SHP77 (cell line): Measurements from ENCODE around the gene SUSD4.

Experiments
- DNase-seq, 2 experiments: peaks; one replicate each; lab custom pipeline; 2025; lab: John Stamatoyannopoulos, UW

SUSD4 gene

DNA sequence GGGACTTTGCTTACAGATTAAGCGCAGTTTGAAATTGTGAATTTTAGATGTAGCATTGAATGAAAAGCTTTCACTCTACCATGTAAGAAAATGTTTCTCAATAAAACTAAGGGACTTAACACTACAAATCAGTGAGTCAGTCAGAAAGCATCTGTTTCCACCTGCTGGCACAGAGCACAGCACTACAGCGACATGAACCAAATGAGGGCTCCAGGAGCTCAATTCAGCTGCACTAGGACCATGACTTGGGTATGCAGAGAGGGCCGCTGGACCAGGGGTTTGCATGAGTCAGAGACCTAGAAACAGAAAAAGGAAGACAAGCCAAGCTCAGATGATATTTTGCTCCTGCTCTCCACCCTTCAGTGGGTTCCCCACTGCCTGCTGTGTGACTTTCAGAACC is 5.2 kb downstream of the SUSD4 start:
- DNase-seq = no peak

- no peak for DNase-seq
Measured at GRCh38 chr1:223355699-223356098, 8.3 kb downstream of the SUSD4 start.

GRCh38 chr1:223353939-223354338 is 10.0 kb downstream of the SUSD4 start:
- DNase-seq = no peak

GRCh38 chr1:223352944-223353343 is 11.0 kb downstream of the SUSD4 start:
- no peak for DNase-seq

DNA sequence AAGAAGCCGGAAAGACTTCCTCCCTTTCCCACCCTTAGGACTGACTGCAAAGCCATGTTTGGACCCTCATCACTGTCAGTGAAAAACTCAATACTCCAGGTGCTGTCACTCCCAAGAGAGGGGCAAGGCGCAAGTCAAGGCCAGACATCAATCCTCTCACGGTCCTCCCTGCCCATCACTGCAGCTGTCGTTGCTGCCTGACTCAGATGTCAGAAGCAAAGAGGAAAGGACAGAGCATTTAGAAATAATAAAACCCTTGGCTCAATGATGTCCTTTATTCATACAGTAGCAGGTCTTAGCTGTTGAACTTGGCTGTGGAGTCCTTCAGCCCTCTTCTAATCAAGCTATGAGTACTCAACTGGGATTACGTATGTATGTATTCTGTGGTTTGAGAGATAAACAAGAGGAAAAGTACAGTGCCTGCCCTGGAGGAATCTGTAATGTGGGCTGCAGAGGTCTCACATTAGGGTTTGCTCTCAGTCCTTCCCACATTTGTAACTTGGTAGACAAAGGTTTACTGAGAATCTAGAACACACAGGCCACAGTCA is 13.5 kb downstream of the SUSD4 start:
- DNase-seq = no peak

GRCh38 chr1:223349241-223349640 is 14.7 kb downstream of the SUSD4 start:
- DNase-seq = no peak

DNA sequence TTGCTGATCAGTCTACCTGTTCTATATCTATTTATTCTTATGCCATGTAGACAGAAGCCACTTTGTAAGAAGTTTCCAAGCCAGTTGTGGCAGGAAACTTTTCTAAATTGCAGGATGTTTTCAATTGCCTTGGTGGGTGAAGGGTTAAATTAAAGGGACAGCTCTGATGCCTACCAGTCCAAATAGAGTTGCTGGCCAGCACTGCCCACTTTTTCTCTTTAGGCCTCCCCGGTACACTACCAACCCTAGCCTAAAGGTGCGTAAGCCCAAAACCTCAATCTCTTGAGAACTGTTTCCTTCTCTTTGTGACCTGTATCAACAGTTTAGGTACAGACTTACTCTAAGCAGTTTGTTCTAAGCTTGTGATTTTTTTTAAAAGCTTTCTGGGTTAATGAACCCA is 15.5 kb downstream of the SUSD4 start:
- no peak for DNase-seq

- no peak for DNase-seq
Measured at GRCh38 chr1:223347583-223347982, 16.4 kb downstream of the SUSD4 start.

DNA sequence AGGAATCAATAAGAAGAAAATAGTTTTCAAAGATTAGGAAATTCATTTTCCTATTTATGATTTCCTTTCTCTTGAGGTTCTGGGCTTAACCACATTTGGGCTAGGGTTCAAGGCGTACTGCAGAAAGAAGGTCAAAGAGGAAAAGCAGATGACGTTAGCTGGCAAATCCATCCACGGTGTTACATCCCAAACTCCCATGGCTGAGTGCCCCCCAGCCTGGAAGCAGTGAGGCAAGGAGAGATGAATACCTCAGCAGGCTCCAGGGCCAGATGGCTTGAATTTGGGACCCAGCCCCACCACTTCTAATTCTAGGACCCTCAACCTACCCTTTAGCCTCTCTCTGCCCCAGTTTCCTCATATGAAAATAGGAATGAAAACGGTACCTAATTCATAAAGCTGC is 17.7 kb downstream of the SUSD4 start:
- DNase-seq = no peak

DNA sequence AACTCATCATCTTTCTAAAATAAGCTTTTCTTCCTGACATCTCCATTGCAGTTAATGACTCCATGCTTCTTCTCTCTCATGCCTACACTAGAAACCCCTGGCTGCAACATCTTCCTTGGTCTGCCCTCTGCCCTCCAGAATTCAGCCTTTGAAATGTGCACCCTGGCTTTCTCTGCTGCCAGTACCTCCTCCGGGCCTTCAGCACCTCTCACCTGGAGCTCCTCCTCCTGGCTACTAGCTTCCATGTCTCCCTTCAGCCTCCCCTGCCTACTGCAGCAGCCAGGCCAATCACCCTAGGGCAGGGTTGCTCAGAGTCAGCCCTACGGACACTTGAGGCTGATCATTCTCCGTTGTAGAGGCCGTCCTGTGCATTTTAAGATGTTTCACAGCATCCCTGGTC is 18.3 kb downstream of the SUSD4 start:
- DNase-seq = no peak

DNA sequence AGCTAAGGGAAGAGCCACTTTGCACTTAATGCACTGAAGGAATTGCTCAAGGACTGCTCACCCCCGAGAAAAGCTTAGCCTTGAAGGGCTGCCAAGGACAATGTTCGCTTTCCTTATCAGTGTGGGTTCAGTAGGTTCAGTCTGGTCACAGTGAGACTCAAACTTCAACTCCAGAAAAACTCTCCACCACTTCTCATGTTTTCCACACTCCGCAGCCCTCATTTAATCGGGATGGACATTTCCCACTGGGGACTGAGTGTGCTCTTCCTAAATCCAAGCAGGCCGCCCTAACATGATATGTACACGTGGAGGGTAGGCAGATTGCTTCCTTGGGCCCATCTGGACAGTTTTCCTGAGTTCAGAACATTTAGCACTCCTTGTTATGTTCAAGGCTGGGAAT is 19.5 kb downstream of the SUSD4 start:
- no peak for DNase-seq

GRCh38 chr1:223343692-223344091 is 20.3 kb downstream of the SUSD4 start:
- DNase-seq = no peak

- peak; percentile 19 to 61 for DNase-seq
Measured at GRCh38 chr1:223341121-223341520, 22.9 kb downstream of the SUSD4 start.

DNA sequence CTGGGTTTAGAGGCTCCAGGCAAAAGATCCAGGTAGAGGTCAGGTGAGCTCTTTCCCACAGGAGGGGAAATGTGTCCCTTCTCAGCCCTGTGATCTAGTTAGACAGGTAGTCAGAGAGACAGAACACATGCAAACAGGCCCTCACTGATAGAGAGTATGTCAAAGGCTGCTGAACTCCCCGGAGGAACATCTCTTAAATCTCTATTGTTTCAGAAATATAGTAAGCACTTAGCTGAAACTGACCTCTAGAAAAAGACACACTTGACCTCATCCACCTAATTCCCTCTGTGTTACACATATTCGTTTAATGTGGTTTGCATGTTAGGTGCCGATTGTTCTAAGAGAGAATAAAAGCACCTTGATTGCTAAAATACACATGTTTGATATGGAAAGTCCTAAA is 23.3 kb downstream of the SUSD4 start:
- DNase-seq = no peak

- DNase-seq = no peak
Measured at GRCh38 chr1:223339861-223340260, 24.1 kb downstream of the SUSD4 start.

- DNase-seq = no peak
Measured at GRCh38 chr1:223338811-223339746, 24.9 kb downstream of the SUSD4 start.

GRCh38 chr1:223337174-223337869 is 26.7 kb downstream of the SUSD4 start:
- DNase-seq = no peak

- no peak for DNase-seq
Measured at GRCh38 chr1:223334156-223334555, 29.8 kb downstream of the SUSD4 start.

DNA sequence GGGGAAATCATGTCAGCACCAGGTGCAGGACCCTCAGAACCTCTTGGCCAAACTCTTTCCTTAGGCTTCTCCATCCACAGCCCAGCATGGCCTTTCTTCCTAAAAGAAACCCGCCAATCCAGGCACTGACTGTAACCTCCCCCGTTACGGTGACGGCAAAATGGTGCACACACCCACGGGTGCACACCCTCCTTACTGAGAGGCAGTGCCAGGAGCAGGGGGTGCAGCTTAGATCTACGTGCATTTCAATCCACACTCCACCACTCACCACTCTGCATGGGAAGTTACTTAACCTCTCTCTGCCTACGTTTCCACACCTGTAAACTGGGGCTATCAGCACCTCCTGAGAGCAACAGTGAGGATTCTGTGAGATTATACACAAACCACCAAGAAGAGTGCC is 31.0 kb downstream of the SUSD4 start:
- DNase-seq = no peak

GRCh38 chr1:223331929-223332328 is 32.0 kb downstream of the SUSD4 start:
- no peak for DNase-seq

- no peak for DNase-seq
Measured at GRCh38 chr1:223331301-223331700, 32.7 kb downstream of the SUSD4 start.

DNA sequence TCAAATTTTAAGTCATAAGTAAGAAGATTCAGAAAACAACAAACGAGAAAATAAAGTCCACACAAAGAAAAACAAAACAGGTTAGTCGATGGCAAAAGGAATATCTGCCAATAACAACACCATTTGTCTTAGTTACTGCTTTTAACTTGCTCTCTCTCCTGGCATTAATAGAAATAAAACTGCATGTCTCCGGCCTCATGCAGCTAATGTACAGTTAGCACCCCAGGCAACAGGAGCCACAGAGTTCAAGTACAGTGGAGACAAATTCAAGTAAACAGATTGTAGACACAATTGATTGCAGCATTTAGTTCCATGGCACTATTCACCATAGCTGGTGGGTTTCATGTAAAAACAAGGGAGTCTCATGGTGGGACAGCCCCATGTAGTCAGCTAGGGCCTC is 33.5 kb downstream of the SUSD4 start:
- DNase-seq = no peak
